VCaP (cell line): ENCODE results near the gene GOSR2.
"Not testable (repeated sequence)": the region's sequence is repeated elsewhere in the genome, so short reads cannot be mapped to it uniquely, and the experiment has no call there.

ENCODE experiments used
- H3K27ac ChIP-seq: fragments of 450-650 bp; 2 replicates; pipeline ENCODE4 v1.5.1; 2017
- TF ChIP-seq, protein P1 (sequence below): fragments of 450-650 bp; conservative IDR thresholded peaks from 2 replicates; pipeline ENCODE4 v1.5.1; 2017; ENCODE audit warnings: mild to moderate bottlenecking, moderate library complexity

Gene GOSR2

DNA sequence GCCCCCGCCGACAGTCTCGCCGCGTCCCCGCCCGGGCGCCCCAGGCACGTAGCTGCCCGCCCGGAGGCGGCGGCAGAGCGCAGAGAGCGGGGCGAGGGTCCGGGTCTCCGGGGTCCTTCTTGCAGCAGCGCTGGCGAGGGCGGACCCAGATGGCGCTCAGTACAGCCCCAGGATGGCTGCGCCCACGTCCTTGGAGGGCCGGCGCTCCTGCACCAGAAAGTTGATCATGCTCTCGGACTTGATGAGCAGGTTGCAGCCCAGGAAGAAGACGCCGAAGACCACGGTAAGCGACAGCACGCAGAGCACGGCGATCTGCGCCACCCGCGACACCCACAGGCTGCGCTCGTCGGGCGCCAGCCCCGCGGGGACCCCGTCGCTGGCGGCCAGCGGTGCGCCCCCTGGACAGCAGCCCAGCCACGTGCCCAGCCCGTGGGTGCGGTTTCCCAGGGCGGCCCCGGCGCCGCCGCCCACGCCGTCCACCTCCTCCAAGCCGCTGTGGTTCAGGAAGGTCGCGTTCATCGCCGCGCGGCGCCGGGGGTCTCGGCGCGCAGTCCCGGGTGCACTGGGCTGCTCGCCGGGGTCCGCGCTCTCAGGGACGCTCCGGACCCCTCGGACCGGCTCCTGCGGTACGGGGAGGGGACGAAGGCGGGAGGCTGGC, 55.7 kb downstream of the GOSR2 start:
- peak overlapping the region; percentile 71; the same call in 1 of the 2 replicates for H3K27ac ChIP-seq
- TF ChIP-seq, protein P1, sequence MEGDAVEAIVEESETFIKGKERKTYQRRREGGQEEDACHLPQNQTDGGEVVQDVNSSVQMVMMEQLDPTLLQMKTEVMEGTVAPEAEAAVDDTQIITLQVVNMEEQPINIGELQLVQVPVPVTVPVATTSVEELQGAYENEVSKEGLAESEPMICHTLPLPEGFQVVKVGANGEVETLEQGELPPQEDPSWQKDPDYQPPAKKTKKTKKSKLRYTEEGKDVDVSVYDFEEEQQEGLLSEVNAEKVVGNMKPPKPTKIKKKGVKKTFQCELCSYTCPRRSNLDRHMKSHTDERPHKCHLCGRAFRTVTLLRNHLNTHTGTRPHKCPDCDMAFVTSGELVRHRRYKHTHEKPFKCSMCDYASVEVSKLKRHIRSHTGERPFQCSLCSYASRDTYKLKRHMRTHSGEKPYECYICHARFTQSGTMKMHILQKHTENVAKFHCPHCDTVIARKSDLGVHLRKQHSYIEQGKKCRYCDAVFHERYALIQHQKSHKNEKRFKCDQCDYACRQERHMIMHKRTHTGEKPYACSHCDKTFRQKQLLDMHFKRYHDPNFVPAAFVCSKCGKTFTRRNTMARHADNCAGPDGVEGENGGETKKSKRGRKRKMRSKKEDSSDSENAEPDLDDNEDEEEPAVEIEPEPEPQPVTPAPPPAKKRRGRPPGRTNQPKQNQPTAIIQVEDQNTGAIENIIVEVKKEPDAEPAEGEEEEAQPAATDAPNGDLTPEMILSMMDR = no peak

DNA sequence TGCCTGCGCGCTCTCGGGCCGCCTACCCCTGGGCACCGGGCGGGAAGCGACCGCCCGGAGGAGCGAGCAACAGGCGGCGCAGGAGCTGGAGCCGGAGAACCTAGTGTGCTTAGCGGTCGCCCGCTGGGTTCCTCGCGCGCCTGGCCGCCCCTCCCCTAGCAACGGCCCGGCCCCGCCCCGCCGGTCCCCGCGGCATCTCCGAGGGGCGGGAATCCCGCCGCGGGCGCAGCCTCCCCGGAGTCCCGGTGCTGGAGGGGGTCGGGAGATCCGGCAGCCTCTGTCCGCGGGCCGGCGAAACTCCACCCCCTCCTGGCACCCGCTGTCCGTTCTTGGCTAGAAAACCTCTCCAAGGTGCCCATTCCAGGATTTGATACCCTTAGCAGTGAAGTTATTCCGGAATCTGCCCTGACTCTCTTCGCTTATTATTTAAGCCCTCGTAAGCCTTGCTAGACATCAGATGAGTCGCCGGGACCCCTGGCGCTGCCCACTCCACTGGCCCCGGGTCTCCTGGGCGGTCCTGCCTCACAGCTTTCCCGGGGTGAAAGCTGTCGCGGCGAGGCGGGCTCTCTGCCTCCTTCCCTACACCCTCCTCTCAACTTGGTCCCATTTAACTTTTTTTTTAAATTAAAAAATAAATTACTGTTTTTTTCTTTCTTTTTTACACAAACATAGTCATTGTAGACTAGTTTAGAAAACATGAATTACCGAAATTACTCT, 56.3 kb downstream of the GOSR2 start, which contains the start of gene RPRML:
TSS of gene RPRML (minus strand) at position 107 of the 717 bp plus-strand sequence. CDS start 246 bp downstream, outside the sequence.
- peak within 1 kb of the TSS; percentile 71; the same call in 1 of the 2 replicates for H3K27ac ChIP-seq
- TF ChIP-seq, protein P1 = peak; percentile 12; the same call in 1 of the 2 replicates

- TF ChIP-seq, protein P1 = no peak
Observed at GRCh38 chr17:46982577-46982976, 59.6 kb downstream of the GOSR2 start.

DNA sequence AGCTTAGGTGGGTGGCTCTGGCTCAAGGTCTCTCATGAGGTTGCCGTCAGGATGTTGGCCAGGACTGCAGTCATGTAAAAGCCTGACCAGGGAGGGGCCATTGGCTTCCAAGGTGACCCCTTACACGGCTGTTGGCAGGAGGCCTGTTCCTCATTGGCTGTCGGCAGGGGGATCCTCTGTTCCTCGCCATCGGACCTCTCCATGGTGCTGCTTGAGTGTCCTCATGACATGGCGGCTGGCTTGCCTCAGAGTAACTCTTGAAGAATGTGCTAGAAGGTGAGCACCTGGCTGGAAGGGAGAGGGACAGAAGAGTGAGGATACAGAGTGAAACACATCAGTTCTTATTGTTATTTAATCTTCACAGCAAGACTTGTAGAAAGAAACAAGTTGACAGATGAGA, 60.8 kb downstream of the GOSR2 start:
- peak overlapping the region; percentile 92 for H3K27ac ChIP-seq
- TF ChIP-seq, protein P1 = no peak

More at GRCh38 chr17:46982577-46982976, 59.6 kb downstream of the GOSR2 start:
- no peak overlapping the region for H3K27ac ChIP-seq

- TF ChIP-seq, protein P1 = no peak
- H3K27ac ChIP-seq = peak overlapping the region; percentile 92
Observed at GRCh38 chr17:46984341-46984740, 61.4 kb downstream of the GOSR2 start.

- TF ChIP-seq, protein P1 = no peak
- peak overlapping the region; percentile 92 for H3K27ac ChIP-seq
Observed at GRCh38 chr17:46984892-46985291, 61.9 kb downstream of the GOSR2 start.

- peak overlapping the region; percentile 92 for H3K27ac ChIP-seq
- TF ChIP-seq, protein P1 = no peak
Observed at GRCh38 chr17:46986366-46986765, 63.4 kb downstream of the GOSR2 start.

GRCh38 chr17:46987927-46988326, 65.0 kb downstream of the GOSR2 start:
- H3K27ac ChIP-seq = not testable (repeated sequence)
